ENCODE data around the gene ADAMTS3.

Gene ADAMTS3

DNA sequence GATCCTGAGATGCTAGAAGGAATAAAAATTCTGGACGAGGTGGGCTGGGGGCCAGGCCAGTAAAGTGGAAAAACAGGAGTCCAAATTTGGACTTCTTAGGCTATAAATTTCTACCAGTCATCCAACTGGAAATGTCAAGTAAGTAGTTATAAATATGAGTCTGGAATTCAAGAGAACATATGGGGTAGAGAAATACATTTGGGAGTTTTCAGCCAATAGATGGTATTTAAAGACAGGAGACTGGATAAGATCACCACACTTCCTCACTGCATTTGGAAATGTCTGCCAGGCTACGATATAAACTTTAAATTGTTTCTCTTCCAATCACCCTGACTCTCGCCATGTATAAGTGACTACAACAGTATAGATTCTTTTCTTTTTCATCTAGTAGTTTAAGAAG lies 294.8 kb downstream of the ADAMTS3 start:
- no peak for DNase-seq

DNA sequence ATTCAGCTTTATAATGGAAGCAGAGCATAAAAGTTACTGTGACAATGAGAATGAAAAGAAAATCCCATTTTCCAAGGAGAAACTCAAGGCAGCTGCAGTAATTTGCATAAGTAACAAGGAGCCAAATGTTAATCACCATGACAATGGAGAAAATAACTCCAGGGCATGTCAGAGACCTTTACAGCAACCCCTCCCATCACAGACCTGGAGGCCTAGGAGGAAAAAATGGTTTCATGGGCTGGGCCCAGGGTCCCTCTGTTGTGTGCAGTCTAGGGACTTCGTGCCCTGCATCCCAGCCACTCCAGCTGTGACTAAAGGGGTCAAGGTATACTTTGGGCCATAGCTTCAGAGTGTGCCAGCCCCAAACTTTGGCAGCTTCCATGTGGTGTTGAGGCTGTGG lies 313.8 kb downstream of the ADAMTS3 start:
- DNase-seq, result no peak

DNA sequence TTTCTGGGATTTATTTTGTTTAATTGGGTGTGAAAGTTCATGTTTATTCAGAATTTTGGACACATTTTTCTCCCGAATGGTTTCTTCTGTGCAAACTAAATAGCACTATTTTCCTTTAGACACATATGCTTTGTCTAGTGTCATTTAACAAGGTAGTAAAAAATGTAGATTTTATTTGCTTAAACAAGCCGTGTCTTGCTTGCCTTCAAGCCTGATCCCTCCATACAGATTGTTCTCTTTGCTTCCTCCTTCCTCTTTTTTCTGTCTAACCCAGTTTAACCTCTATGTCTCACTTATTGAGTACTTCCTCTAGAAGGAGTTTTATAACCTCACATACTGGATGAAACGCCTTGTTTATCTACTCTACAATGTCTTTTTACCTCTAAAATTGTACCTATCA lies 325.4 kb downstream of the ADAMTS3 start:
- no peak for DNase-seq

GRCh38 chr4:72239487-72240116 lies 329.4 kb downstream of the ADAMTS3 start:
- DNase-seq, result no peak

Data from activated CD4-positive, alpha-beta T cell treated with anti-CD3 and anti-CD28 coated beads for 48 hours (primary cell).